ENCODE measurements around the gene BABAM2.

DNA sequence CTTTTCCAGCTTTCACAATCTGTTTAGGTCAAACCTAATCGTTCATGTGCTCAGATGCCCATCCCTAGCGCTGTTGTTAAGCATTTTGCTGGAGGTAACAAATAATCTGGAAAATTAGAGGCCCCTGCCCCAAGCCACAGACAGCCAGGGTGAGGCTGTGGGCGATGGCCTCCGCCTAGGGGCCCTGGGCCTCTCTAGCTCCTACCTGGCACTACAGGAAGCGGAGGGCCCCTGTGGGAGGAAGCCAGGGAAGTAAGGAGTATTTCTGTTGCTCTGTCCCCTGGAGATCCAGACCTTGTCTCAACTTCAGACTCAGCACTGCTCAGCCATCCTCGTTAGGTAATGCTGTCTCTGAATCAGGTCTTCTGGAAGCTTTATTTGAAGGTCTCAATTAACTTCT lies 489.7 kb downstream of the BABAM2 start:
- TF ChIP-seq, protein P1, sequence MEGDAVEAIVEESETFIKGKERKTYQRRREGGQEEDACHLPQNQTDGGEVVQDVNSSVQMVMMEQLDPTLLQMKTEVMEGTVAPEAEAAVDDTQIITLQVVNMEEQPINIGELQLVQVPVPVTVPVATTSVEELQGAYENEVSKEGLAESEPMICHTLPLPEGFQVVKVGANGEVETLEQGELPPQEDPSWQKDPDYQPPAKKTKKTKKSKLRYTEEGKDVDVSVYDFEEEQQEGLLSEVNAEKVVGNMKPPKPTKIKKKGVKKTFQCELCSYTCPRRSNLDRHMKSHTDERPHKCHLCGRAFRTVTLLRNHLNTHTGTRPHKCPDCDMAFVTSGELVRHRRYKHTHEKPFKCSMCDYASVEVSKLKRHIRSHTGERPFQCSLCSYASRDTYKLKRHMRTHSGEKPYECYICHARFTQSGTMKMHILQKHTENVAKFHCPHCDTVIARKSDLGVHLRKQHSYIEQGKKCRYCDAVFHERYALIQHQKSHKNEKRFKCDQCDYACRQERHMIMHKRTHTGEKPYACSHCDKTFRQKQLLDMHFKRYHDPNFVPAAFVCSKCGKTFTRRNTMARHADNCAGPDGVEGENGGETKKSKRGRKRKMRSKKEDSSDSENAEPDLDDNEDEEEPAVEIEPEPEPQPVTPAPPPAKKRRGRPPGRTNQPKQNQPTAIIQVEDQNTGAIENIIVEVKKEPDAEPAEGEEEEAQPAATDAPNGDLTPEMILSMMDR (IDR thresholded peaks at IDR 0.05 in 4 of 5, conservative IDR thresholded peaks at IDR 0.05 in 1 of 5), result no peak
- TF ChIP-seq POLR2A (IDR thresholded peaks at IDR 0.05), result no peak

All from gastrocnemius medialis (tissue), 4 donors.